HG03039 (cell line): ENCODE results near the gene DNAJB12.
"Not testable (repeated sequence)": the region's sequence is repeated elsewhere in the genome, so short reads cannot be mapped to it uniquely, and the experiment has no call there.

Experiments
- ATAC-seq: cut with Tn5 transposase; IDR thresholded peaks from one replicate; pipeline ENCODE4 v1.9.1; 2021; ENCODE audit warnings: mild to moderate bottlenecking, moderate library complexity; ENCODE audit not compliant: unreplicated experiment

DNAJB12 gene

GRCh38 chr10:72318418-72319262 is 36.1 kb downstream of the DNAJB12 start:
- no peak for ATAC-seq

DNA sequence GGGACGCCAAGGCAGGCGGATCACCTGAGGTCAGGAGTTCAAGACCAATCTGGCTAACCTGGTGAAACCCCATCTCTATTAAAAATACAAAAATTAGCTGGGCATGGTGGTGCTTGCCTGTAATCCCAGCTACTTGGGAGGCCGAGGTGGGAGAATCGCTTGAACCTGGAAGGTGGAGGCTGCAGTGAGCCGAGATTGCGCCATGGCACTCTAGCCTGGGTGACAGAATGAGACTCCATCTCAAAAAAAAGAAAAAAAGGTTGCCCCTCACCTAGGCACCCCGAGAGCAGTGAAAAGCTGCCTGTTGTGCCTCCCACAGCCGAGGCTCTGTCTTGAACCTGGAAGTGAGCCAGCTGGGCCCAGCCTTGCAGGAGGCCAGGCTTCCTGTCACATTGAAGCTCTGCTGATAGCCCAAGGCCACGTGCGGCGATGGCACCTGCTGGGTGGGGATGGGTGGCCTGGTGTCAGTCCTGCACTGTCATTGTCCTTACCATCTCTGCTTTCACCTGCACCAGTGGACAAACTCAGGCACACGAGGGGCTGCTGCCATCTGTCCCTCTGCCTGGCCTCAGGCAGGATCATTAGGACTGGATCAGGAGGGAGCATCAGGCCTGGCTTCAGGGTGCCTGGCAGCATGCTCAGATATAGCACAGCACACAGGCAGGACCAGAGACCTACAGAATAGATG is 37.8 kb downstream of the DNAJB12 start:
- no peak for ATAC-seq

DNA sequence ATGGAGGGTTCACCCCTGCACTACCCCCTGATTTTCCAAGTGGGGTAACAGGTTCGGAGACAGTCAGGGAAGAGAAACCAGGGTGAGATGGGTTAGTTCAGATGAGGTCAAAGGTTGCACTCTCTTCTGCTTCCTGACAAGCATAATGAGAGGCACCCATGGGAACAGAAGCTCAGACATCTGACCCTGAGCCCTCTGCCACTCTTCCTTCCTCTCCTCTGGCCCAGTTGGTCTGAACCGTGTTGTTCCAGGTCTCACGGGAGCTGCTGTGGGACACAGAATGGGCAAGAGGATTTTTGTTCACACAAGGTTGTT is 38.4 kb downstream of the DNAJB12 start:
- ATAC-seq = no peak

- ATAC-seq = no peak
Observed at GRCh38 chr10:72315611-72316385, 38.9 kb downstream of the DNAJB12 start.

DNA sequence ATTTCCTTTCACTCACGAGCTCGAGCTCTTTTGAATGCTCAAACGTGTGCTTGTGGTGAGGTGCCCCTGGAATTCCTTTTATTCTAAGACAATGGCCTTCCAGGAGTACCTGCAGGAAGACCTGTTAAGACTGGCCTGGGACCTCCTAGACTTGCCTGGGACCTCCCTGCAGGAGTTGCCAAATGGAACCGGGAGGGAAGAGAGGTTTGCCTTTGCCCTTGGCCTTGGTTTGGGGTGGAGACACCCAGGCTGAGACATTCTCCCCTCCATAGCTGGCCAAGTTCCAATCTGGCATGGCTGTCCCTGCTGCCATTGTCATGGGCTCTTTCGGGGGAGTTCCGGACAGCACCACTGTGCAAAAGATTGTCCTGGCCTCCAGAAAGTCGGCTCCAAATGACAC is 39.7 kb downstream of the DNAJB12 start:
- no peak for ATAC-seq

GRCh38 chr10:72314263-72314662 is 40.5 kb downstream of the DNAJB12 start:
- no peak for ATAC-seq

- no peak for ATAC-seq
Observed at GRCh38 chr10:72312865-72313391, 41.8 kb downstream of the DNAJB12 start.

- no peak for ATAC-seq
Observed at GRCh38 chr10:72311667-72312066, 43.1 kb downstream of the DNAJB12 start.

DNA sequence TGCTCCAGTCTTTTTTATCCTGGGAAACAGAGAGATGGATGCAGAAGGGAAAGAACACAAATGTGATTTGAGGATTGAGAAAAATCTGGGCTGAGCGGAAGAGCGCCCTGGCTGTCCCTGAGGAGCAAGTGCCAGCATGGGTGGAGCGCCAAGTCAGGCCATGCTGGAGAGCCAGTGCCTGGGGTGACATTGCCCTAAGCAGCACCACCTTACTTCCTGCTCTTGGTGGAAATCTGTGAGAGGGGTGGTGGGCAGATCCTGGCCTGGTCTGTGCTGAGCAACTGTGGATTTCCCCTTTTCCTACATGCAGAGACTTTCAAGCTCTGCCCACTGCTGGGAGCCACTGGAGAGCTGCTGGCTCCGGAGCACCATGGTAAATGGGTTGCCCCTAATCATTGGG is 44.1 kb downstream of the DNAJB12 start:
- ATAC-seq = no peak

DNA sequence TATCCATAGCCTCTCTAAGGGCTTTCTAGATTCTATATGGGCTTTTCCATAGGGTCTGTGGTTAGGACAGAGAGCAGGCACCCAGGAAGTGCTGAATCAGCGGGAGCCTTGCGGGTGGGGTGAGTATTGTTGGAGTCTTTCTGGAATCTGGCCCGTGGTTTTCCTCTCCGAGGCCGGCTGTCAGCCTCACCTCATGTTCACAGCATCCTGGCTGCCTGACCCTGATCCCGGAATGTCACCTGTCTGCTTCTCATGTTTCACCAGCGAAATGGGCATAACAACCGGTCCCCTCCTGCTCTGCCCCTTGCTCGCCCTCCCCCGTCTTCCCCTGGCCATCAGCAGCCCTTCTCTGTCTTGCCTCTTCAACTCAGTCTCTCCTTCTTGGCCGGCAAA is 44.5 kb downstream of the DNAJB12 start:
- no peak for ATAC-seq

DNA sequence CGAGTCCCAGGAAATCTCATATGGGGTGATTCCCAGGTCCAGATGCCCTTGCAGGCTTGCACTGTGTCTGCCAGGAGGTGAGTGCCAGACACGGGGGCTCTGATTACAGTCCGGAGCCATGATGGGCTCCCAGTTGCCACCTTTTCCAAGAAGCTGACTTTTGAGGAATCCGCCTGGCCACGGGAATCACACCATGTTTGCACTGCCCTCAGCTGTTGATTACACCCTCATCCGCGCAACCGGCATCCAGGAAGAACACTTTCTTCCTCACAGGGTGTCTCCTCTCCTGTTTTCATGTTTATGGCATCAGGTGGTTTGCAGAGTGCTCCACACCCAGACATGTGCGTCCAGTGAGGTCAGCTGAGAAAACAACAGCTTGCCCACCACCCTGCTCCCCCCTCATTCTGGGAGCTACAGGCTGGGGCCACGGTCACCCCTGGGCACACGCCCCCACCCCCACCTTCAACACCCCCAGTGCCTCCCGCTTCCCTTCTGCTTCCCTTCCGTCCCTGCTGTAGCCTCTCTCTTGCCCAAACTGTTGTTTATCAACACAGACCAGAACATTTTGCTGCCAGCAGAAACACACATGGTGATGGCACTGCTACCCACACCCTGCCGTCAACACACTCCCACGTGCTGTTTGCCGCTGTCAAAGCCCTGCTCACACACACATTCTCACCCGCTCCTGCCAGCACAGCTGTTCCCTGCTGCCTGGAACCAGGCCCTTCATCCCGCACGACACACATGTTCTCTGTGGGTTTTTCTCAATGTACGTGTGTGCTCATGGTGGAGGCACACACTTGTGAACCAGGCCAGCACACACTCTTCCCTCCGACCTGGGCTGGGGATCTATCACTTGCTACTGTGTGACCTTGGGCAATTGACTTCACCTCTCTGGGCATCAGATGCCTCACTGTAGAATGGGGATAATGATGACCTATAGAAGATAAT is 45.2 kb downstream of the DNAJB12 start:
- no peak for ATAC-seq

GRCh38 chr10:72308320-72308987 is 46.3 kb downstream of the DNAJB12 start:
- ATAC-seq = no peak

DNA sequence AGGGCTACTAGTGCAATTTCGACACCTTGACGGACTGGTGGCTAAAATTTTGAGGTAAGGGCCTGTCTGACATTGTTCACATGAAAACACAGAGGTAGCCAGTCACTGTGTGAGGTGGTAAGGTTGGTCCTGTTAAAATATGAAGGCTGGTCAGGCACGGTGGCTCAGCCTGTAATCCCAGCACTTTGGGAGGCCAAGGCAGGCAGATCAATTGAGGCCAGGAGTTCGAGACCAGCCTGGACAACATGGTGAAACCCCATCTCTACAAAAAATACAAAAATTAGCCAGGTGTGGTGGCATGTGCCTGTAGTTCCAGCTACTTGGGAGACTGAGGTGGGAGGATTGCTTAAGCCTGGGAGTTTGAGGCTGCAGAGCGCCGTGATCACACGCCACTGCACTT is 47.0 kb downstream of the DNAJB12 start:
- not testable (repeated sequence) for ATAC-seq

GRCh38 chr10:72306215-72306760 is 48.4 kb downstream of the DNAJB12 start:
- no peak for ATAC-seq

- ATAC-seq = no peak
Observed at GRCh38 chr10:72303424-72304128, 51.1 kb downstream of the DNAJB12 start.

GRCh38 chr10:72298592-72299519 is 55.9 kb downstream of the DNAJB12 start:
- ATAC-seq = no peak

DNA sequence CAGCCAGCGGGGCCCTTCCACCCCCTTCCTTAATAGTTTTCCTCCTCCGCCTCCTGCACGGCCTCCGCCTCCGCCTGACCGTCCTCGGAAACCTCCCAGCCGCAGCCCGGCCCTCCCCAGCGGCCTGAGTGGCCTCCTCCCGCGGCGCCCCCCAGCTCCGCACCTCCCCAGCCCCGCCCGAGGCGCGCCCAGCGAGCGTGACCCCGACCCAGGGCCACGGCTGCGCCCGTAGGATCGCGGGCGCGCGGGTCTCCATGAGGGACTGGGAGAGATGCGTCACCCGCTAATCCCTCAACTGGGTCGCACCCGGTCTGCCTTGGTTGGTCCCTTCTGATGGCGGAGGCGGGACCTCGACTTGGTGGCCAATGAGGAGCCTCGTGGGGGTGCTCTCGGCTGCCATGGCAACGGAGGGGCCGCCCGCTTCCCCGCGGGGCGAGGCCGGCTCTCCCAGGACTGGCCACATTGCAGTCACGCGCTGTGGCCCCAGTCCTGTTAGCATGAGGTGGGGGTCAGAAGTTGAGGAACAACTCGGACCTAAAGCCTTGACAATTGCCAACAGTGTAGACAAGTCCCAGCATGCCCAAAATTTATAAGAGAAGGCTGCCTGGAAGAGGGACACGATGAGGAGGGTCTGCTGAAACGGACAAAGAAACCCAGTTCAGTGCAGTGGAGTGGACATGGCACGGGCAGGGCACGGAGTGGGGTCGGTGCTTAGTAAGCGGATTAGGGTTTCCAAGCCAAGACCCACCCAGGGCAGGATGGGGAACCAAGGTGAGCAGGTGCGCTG is 56.7 kb downstream of the DNAJB12 start:
- ATAC-seq = peak; percentile 69
